GM18909 (cell line): ENCODE data around the gene CHD5.
"Not testable (repeated sequence)": the region's sequence is repeated elsewhere in the genome, so short reads cannot be mapped to it uniquely, and the experiment has no call there.

Experiments
- ATAC-seq: cut with Tn5 transposase; IDR thresholded peaks from one replicate; pipeline ENCODE4 v1.9.1; 2021; ENCODE audit warnings: mild to moderate bottlenecking; ENCODE audit not compliant: unreplicated experiment, poor library complexity

Gene CHD5

DNA sequence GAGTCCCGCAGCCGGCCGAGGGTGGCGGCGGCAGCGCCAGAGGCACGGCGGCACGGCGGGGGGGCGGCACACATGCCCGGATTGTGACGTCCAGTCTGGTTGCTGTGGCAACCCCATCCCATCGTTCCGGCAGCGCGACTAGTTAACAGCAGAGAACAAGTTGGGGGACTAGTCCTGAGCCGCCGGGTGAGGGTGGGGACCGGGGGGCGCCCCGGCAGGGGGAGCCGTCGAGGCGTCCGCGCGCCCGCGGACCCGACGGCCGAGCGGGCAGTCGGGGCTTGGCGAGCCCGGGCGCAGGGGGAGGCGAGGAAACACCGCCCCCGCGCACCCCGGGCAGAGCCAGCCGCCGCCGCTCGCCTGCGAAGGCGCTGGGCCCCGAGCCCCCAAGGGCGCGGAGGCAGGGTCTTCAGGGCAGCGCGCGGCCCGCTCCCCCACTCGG, at the start of gene CHD5:
Gene CHD5, minus strand, starts transcription at position 54 of the 439 bp plus-strand sequence. CDS start 298 bp downstream, outside the sequence.
- no peak for ATAC-seq

DNA sequence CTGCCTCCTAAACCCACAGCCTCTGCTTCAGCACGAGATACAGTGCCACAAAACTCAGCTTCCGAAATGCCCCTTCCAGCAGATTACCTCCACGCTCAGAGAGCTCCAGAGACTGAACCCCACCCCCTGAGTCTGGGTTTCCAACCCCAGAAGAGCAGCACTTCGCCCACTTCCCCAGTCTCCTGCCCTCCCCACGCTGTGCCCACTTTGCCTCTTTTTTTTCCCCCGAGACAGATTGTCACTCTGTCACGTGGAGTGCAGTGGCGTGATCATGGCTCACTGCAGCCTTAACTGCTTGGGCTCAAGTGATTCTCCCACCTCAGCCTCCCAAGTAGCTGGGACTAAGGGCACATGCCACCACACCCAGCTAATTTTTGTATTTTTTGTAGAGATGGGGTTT, 45.5 kb upstream of the CHD5 start:
- no peak for ATAC-seq

DNA sequence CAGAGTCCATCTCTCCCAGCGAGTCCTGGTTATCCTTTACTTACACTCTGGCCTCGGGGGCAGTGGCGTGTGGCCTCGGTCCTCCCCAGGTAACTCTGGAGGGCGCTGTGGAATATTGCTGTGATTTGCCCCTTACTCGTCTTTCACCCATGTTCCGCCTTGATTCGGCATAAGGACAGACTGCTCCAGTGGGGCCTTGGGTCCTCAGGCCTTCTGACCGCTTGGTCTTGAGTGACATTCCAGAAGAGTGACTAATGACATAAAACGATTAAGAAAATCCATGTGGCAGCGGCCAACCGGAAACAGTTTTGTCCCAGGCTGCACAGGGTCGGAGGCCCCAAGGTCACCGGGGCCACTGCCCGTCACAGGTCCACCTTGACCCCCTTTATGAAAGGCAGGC, 44.6 kb upstream of the CHD5 start:
- ATAC-seq = no peak

DNA sequence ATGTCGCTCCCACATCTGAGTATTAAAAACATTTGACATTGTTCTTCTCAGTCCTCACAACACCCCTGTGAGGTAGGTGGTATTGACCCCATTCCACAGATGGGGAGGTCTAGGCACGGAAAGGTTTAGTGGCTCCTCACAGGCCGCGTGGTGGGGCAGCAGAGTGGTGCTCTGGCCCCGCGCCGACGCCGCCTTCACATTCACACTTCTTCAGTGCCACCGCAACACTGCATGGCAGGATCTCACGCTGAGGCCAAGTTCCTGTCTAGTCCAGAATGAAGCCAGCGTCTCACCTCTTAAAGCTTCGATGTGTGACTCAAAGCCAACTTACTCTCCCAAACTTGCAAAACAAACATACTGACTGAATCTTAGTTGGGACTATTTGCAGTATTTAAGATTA, 43.5 kb upstream of the CHD5 start:
- no peak for ATAC-seq

DNA sequence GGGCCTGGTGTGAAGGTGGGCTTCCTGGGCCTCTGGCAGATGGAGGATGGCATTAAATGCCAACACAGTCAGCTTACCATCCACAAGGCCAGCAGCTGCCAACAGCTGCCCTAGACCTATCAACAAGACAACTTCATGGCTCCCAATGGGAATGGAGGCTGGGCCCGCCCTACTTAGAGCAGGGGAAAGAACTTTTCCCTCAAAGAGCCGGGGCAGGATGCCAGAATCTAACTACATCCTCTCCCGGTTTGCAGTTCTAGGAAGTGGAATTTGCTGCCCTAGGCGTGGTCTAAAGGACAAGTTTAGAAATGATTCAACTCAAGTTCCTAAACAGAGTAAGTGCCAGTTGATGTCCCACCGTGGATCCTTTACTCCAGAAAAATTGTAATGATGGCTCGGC, 42.5 kb upstream of the CHD5 start:
- ATAC-seq = no peak

DNA sequence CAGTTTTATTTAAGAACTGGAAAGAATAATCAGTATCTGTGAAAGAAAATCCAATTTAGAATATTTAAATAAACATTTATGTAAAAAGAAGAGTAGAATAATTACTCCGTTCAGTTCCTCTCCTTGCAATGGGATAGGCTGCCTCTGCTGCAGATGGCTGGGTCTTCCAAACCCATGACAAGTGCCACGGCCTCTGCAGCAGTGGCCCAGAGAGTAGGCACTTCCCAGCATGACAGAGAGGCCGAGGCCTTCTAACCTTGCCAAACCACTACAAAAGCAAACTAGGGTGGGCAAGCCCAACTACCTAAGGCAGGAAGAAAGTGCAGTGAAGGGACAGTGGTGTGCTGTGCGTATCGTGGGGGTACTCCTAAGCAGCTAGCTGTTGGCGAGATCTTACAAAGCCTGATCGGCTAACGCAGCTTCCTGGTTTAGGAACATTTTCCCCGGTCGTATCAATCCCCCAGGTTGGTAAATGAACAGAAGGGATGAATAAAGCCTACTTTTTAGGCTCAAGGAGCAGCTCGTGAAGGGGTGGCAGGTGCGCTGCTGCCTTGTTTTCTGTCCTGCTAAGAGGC, 41.2 kb upstream of the CHD5 start:
- no peak for ATAC-seq

DNA sequence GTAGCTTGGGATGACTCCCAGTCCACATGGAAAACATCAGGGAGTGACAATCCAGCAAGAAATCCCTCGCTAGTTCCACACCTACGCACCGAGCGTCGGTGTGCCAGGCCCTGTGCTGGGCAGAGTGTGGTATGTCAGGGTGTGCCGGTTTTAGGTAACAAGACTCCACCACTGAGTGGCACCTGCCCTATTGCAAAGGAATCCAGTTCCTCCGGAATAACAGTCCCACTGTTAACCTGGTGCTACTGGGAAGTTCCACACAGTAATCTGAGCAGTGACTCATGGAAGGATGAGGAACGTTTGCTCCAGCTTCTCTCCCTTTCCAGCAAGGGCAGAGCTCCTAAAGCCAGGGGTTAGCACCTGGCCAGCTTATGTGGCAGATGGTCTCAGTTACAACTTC, 40.1 kb upstream of the CHD5 start:
- ATAC-seq = no peak

DNA sequence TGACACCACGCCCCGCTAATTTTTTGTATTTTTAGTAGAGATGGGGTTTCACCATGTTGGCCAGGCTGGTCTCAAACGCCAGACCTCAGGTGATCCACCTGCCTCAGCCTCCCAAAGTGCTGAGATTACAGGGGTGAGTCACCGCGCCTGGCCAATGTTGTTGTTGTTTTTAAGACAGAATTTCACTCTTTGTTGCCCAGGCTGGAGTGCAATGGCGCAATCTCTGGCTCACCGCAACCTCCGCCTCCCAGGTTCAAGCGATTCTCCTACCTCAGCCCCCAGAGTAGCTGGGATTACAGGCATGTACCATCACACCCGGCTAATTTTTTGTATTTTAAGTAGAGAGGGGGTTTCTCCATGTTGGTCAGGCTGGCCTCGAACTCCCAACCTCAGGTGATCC, 39.5 kb upstream of the CHD5 start:
- not testable (repeated sequence) for ATAC-seq

DNA sequence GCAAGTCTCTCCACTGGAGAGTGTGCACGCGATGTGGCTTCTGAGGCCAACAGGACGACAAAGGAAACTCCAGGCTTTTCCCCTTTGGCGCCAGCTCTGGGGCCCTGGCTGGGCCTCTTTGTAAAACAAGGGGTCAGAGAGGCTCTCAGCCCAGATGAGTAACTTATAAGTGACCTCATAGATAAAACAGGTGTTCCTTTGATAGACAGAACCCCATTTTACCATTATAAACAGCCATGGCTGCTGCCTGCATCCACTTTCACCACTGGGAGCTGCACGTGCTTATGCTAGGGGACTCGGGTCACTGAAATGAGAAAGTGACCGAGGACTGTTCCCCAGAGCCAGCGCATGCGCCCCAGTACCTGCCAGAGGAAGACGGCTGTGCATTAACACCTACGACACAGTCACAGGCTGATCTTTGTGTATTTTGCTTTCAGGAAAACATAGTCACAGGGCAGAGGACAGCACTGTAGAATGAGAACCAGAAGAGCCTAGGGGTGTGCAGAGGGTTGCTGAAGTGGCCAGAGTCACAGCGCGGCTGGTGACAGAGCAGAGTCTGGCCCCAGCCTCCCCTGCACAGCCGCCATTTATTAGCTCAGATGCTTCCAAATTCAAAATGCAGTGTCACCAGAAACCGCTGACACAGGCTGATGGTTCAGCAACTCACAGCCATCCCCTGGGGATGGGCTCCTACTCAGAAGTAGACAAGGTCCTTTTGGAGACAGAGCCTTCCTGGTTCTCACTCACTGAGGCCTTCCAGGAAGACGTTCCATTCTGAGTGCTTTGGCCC, 38.4 kb upstream of the CHD5 start:
- ATAC-seq = no peak

DNA sequence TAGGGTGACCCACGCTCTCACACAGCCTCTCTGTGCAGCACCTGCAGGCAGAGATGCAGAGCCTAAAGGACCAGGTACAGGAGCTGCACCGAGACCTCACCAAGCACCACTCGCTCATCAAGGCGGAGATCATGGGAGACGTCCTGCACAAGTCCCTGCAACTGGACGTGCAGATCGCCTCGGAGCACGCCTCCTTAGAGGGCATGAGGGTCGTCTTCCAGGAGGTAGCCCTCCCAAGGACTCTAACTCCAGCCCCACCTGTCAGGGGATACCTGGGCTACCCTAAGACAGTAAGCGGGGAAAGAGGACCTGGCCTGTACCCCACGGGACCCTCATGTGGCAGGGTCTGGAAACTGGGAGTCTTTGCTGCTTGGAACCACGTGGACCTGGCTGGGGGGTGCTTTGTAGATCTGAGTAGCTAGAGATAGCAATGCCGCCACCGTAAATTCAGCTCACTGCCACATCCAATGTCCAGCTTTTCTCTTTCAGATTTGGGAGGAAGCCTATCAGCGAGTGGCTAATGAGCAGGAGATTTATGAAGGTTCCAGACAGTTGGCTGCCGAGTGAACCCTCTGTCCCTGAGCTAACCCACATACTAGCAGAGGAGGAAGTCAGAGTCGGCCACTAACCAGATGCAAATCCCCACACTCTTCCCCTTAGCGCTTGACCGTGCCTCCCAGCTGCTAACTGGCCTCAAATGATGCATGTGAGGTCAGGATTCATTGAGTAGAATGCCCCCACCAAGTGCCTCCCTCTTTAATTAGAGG, 32.3 kb upstream of the CHD5 start:
- ATAC-seq = no peak

DNA sequence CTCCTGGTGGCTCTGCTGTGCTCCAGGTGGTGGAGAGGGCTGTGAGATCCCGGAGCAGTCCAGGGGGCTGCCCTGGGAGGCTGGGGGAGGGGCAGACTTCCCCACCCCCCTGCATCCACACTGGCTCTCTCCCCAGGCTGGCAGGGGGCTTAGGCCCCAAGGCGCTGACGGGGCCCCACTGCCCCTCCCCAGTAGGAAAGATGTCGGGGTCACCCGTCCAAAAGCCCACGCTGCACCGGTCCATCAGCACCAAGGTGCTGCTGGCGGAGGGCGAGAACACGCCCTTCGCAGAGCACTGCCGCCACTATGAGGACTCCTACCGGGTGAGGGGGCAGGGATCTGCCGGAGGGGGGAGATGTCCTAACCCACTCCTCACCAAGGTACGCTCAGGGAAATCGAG, 31.6 kb upstream of the CHD5 start:
- no peak for ATAC-seq

DNA sequence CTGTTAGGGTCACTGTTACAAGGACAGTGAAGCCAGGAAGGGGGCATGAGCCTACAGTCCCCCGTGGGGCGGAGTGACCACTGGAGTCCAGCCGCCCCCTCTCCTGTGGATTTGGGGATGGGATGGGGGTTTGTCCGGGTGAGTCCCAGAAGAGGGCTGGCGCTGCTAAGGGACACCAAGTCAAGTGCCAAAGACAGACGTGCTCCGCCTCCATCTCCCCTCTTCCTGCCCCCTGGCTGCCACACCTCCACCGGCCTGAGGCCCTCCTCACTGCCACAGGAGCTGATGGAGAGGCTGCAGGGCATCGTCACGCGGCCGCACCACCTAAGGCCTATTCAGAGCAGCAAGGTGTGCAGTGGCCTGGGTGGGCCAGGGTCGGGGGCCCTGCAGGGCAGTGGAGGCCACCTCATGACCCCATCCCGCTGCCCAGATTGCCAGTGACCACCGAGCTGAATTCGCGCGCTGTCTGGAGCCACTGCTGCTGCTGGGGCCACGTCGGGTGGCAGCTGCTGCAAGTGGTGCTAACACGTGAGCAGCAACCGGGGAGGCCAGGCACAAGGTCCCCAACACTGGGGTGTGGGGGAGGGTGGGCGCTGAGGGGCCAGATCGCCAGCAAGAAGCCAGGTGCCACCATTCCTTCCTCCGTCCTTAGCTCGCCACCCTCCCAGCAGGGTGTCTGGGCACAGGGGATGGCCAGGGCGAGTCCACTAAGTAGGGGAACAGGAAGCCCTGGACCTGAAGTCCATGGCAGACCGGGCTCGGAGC, 30.7 kb upstream of the CHD5 start:
- ATAC-seq = no peak

DNA sequence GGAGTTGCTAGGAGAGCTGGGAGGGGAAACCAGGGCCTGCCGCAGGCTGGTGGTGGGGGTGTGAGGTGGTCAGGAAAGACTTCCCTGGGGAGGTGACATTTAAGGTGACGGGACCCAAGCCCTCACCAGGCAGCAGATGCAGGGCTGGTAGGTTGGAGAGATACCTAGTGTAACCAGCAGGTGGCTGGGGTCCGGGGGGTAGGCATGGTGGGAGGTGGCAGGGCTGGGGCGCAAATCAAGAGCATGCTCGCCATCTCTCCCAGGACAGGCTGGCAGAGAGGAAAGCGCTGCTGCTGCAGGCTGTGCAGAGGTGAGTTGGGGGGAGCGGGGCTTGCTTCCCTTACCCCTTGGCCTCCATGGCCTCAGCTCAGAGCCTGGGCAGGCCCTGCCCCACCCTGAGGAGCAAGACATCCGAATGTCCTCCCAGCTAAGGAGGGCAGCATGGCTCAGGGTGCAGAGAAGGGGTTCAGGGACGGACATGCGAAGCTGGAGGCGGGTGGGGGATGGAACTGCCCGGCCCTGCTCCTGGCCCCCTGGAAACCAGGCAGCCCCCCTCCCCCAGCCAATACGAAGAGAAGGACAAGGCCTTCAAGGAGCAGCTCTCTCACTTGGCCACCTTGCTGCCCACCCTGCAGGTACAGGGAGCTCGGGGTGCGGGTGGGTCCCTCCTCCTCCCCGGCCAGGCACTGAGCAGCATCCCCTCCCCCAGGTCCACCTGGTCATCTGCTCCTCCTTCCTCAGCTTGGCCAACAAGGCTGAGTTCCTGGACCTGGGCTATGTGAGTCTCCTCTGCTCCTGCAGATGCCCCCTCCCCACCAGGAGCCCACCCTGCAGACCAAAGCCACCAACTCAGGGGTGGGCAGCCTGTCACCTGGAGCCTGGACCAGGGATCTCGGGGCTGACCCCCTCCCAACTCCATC, 29.8 kb upstream of the CHD5 start:
- no peak for ATAC-seq

DNA sequence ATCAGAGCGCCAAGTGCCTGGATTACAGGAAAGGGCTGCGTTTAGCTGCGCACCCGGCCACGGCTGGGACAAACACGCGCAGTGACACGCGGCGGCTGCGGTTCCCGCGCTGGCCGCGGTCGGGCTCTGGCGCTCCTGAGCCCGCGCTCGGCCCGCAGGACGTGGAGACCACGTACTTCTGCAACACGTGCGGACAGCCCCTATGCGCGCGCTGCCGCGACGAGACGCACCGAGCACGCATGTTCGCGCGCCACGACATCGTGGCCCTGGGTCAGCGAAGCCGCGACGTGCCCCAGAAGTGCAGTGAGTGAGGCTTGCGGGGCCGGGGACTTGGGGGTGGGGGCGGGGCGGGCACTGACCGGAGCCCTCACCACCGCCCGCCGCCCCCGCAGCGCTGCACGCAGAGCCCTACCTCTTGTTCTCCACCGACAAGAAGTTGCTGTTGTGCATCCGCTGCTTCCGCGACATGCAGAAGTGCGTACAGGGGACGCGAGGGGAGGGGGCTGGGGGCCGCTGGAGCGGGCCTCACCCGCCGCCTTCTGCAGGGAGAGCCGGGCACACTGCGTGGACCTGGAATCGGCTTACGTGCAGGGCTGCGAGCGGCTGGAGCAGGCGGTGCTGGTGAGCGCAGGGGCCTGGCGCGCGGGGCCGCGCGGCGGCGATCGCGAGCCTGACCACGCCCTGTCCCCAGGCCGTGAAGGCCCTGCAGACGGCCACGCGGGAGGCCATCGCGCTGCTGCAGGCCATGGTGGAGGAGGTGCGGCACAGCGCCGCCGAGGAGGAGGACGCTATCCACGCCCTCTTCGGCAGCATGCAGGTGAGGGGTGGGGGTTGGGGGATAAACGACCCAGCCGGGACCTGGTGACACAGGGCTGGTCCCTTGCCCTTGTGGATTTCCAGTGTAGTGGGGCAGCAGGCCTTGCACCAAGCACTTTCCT, 28.9 kb upstream of the CHD5 start:
- no peak for ATAC-seq

DNA sequence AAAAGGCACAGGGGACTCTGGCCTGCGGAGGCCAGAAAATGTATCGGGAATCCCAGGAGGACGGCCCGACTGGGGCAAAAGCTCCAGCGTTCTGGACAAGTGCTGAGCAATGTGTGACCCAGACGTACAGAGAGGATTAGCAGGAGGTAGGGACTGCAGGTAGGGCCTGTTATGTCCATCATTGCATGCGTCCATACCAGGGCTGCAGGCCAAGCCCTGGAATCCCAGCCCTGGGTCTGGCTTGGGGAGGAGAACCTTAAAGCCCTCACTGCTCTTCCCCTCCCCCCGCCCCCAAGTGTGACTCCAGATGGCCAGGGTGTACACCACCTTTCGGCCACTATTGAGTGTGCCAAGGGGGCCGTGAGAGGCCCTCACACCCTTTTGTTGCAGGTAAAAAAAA, 27.8 kb upstream of the CHD5 start:
- ATAC-seq = no peak

DNA sequence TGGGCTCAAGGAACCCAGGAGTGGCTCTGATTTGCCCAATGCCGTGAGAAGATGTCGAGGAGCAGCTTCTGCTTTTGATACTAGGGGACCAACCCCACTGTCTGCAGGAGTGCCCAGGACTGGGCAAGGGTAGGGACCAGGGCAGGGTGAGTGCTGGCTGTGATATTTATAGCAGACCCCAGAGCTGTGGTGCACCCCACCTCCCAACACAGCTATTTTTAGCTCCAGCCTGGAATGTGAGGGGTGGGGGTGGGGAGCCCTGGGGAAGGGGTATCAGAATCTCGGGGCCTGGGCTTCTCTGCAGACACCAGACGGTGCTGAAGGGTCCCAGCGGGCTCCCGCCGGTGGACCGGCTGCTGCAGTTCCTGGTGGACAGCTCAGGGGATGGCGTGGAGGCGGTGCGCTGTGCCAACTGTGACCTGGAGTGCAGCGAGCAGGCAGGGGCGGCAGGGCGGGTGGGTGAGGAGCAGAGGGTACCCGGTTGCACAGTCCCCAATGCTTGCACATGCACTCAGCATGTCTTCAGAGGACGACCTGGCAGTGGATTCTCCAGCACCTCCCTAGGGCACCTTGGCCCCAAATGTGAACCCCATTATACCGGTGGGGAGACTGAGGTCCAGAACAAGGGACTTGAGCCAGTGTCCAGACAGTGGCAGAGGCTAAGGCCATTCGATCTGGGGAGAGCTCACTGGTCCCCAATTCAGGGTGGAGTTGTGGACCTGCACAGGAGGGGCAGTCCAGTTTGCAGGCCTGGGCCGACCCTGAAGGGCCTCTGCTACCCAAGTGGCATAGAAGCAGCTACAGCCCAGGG, 27.2 kb upstream of the CHD5 start:
- no peak for ATAC-seq

DNA sequence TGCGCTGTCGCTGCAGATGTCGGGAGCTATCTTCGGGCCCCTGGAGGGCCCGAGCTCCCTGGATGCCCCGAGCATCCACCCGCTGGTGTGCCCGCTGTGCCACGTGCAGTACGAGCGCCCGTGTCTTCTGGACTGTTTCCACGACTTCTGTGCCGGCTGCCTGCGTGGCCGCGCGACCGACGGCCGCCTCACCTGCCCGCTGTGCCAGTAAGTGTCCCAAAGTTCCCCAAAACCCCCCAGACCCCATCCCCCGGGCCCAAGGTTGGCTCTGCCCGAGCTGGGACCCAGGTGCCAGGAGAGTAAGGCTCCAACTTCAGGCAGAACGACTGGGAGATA, 26.4 kb upstream of the CHD5 start:
- ATAC-seq = no peak
